Mesodermal cell (in vitro differentiated cells): ENCODE data around the gene KCNT2.

Source experiments
- H3K27ac ChIP-seq: 2 replicates; pipeline ENCODE4 v1.7.0; 2013; ENCODE audit warnings: mild to moderate bottlenecking, low read depth, low read length, moderate library complexity; ENCODE audit not compliant: severe bottlenecking
- H3K36me3 ChIP-seq: 2 replicates; pipeline ENCODE4 v1.7.1; 2013; ENCODE audit warnings: mild to moderate bottlenecking, low read length, moderate library complexity; ENCODE audit not compliant: control insufficient read depth, insufficient read depth
- H3K4me1 ChIP-seq: one replicate; pipeline ENCODE4 v1.7.1; 2013; ENCODE audit warnings: mild to moderate bottlenecking, low read length; ENCODE audit not compliant: insufficient read depth, control insufficient read depth, poor library complexity, severe bottlenecking
- H3K4me3 ChIP-seq: 2 replicates; pipeline ENCODE4 v1.7.0; 2013; ENCODE audit warnings: low read length, control low read depth, mild to moderate bottlenecking; ENCODE audit not compliant: insufficient read depth, poor library complexity, severe bottlenecking; ENCODE audit errors: extremely low read depth
- H3K9me3 ChIP-seq: 2 replicates; pipeline ENCODE4 v1.7.1; 2013; ENCODE audit warnings: mild to moderate bottlenecking, low read length, moderate library complexity; ENCODE audit not compliant: control insufficient read depth
- WGBS, 2 experiments: methylation state at CpG; one replicate each; pipeline ENCODE4 v1.1.5; 2013; ENCODE audit warnings: missing lambda C conversion rate in 2 of 2; ENCODE audit not compliant: insufficient coverage in 2 of 2; 5-methylcytosine and 5-hydroxymethylcytosine counted together

Gene KCNT2

GRCh38 chr1:196403803-196404690, 204.2 kb downstream of the KCNT2 start:
- Histone ChIP-seq H3K9me3 (no peaks in the 10 kb centered on the region), H3K4me3 (no peak overlapping the region), H3K4me1 (peaks cover 12% of the 10 kb centered on the region), H3K36me3 (no peaks in the 10 kb centered on the region), H3K27ac (no peak overlapping the region)
- WGBS, 2 experiments, result 89 to 94% methylated on average over 6 of the region's 7 CpGs

- Histone ChIP-seq H3K4me3 (no peak overlapping the region), H3K36me3 (no peaks in the 10 kb centered on the region), H3K27ac (no peak overlapping the region), H3K9me3 (no peaks in the 10 kb centered on the region), H3K4me1 (peaks cover 3% of the 10 kb centered on the region)
Measured at GRCh38 chr1:196401891-196402290, 206.3 kb downstream of the KCNT2 start.

- no peak overlapping the region for H3K27ac ChIP-seq
- no peak overlapping the region for H3K4me3 ChIP-seq
- no CpG with 5 or more reads among the region's 1 CpG for WGBS, 2 experiments
Measured at GRCh38 chr1:196401452-196401833, 206.8 kb downstream of the KCNT2 start.

DNA sequence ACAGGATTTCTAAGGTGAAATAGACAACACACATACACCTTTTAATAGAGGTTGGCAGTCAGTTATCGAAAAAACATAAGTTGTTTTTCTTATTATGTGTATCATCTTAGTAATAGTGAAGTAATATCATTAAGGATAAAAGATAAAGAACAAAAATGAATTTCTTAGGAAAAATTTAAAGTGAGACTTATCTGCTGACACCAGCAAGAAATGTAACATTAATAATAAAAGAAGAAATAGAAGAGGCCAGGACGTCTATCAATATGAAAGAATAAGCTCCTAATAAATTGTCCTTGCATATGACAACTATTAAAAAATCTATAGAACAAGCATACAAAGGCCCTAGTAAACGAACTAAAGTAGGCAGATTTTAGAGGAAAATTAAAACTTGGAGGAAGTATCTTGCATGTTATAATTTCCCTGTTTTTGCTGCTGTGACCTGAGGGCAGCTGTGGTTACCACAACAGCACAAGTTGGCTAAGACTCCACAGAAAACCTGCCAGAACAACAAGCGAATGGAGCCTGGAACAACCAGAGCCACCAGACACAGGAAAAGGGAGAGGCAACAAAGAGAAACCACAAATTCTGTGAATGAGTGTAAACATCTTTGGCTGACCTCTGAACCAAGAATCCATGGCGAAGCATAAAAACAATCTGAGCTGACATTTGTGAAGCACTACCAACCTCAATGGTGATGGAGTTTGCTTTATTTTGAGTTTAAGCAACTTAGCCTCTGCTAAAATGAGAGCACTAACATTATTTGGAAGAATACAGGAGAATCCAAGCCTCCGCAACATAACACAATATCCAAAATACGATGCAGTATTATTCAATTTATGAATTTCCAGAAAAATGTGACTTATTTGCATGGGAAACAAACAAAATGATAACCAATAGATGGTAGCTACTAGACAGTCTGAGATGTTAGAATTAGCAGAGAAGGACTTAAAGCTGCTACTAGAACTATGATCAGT, 207.5 kb downstream of the KCNT2 start:
- Histone ChIP-seq H3K4me3 (no peak overlapping the region), H3K4me1 (peaks cover 3% of the 10 kb centered on the region), H3K27ac (peak overlapping the region; percentile 2), H3K9me3 (no peaks in the 10 kb centered on the region), H3K36me3 (no peaks in the 10 kb centered on the region)
- 67 to 83% methylated on average over 2 of the region's 7 CpGs for WGBS, 2 experiments

More at GRCh38 chr1:196401452-196401833, 206.8 kb downstream of the KCNT2 start:
- H3K4me1 ChIP-seq, result peaks cover 3% of the 10 kb centered on the region
- no peaks in the 10 kb centered on the region for H3K9me3 ChIP-seq
- H3K36me3 ChIP-seq, result no peaks in the 10 kb centered on the region

- H3K27ac ChIP-seq, result no peak overlapping the region
- no peaks in the 10 kb centered on the region for H3K36me3 ChIP-seq
- 89 to 90% methylated on average over 1 of the region's 2 CpGs for WGBS, 2 experiments
- H3K4me3 ChIP-seq, result no peak overlapping the region
- H3K4me1 ChIP-seq, result peaks cover 3% of the 10 kb centered on the region
- no peaks in the 10 kb centered on the region for H3K9me3 ChIP-seq
Measured at GRCh38 chr1:196399713-196400112, 208.5 kb downstream of the KCNT2 start.

DNA sequence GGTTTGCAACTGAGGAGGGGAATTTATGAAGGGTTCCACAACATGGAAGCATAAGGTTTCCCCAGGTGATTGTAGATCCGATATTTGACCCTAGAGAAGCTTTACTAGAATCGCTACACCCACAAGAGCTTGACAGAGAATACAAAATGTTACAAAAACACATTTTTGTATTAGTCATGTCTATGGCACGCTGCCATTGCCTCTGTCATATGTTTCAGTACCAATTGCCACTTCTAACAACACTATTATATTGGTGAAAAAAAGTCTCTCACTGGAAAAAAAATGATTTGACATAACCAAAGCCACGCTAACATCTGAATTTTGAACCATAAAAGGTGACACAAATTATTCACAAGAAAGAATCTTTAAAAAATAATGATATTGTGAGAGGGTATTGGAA, 214.5 kb downstream of the KCNT2 start:
- 100% methylated on average over 1 of the region's 4 CpGs; no CpG with 5 or more reads in 1 of the 2 experiments for WGBS, 2 experiments

DNA sequence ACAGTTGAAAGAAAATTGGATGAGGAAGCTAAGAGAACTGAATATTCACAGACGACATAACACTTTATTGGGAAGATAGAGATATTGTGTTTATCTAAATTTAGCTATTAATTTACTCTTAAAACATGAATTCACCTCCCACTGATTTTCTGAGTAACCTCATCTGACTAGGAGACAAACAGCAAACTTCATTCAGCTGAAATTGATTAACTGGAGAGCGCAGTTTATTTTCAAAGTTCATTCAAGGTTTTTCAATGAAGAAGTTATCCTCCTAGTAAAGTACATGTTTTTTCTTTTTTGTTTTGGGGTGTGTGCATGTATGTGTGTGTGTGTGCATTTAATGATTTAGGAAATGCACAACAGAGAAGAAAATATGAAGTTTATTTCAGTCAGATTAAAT, 215.0 kb downstream of the KCNT2 start:
- WGBS, 2 experiments, result no CpG with 5 or more reads among the region's 2 CpGs
- no peaks in the 10 kb centered on the region for H3K4me1 ChIP-seq
- no peaks in the 10 kb centered on the region for H3K36me3 ChIP-seq
- no peaks in the 10 kb centered on the region for H3K9me3 ChIP-seq
- H3K4me3 ChIP-seq, result no peak overlapping the region
- H3K27ac ChIP-seq, result no peak overlapping the region

More for the DNA sequence above, 214.5 kb downstream of the KCNT2 start:
- Histone ChIP-seq H3K4me1 (no peaks in the 10 kb centered on the region), H3K27ac (no peak overlapping the region), H3K9me3 (no peaks in the 10 kb centered on the region), H3K36me3 (no peaks in the 10 kb centered on the region), H3K4me3 (no peak overlapping the region)

DNA sequence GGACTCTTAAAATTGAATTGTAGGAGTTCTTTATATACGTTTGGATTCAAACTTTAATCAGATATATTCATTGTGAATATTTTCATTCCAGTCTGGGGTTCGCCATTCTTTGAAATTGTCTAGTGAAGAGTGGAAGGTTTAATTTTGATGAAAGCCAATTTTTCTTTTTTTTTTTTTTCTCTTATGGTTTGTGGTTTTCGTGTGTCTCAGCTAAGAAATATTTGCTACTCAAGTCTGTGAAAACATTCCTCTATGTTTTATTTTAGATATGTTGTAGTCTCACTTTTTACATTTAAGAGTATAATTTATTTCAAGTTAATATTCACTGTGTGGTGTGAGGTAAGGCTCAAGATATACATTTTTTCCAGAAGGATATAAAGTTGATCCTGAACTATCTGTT, 220.5 kb downstream of the KCNT2 start:
- H3K36me3 ChIP-seq, result no peaks in the 10 kb centered on the region
- H3K9me3 ChIP-seq, result no peaks in the 10 kb centered on the region
- WGBS, 2 experiments, result no CpG with 5 or more reads among the region's 3 CpGs
- no peak overlapping the region for H3K27ac ChIP-seq
- no peaks in the 10 kb centered on the region for H3K4me1 ChIP-seq
- H3K4me3 ChIP-seq, result no peak overlapping the region

- Histone ChIP-seq H3K4me3 (no peak overlapping the region), H3K9me3 (no peaks in the 10 kb centered on the region), H3K27ac (no peak overlapping the region), H3K4me1 (no peaks in the 10 kb centered on the region), H3K36me3 (no peaks in the 10 kb centered on the region)
- WGBS, 2 experiments, result 85% methylated on average over 4 of the region's 4 CpGs; no CpG with 5 or more reads in 1 of the 2 experiments
Measured at GRCh38 chr1:196385109-196385508, 223.1 kb downstream of the KCNT2 start.

- Histone ChIP-seq H3K27ac (no peak overlapping the region), H3K4me1 (no peaks in the 10 kb centered on the region), H3K9me3 (no peaks in the 10 kb centered on the region), H3K36me3 (no peaks in the 10 kb centered on the region), H3K4me3 (no peak overlapping the region)
- no CpG with 5 or more reads among the region's 6 CpGs for WGBS, 2 experiments
Measured at GRCh38 chr1:196382383-196382782, 225.9 kb downstream of the KCNT2 start.
